ENCODE data around the gene VPS18. TPM values are rescaled to one million over a fixed set of nuclear protein-coding genes. Genes with fewer than 3 reads are reported as not detected.

Gene VPS18
- total and polyA plus RNA-seq, 2 donors (not counting 3 experiments of a cell fraction or from before 2014, with no cell fraction given) = 29.3 to 32.8 TPM

GRCh38 chr15:40846841-40847222 lies 47.4 kb upstream of the VPS18 start:
- Histone ChIP-seq H3K4me1 (ENCODE audit: control insufficient read depth, extremely low read depth, insufficient read depth, low read length) (peaks cover 5% of the 10 kb centered on the region), H3K27me3 (ENCODE audit: control insufficient read depth in 2 of 2, insufficient read depth in 2 of 2, low read length in 2 of 2) (peaks cover 9 to 11% of the 10 kb centered on the region in 2 experiments), H3K27ac (ENCODE audit: insufficient read depth, low read depth, low read length) (no peak overlapping the region), H3K36me3 (ENCODE audit: control insufficient read depth in 2 of 2, extremely low read depth in 1 of 2, insufficient read depth in 2 of 2, low read length in 2 of 2) (no peaks in the 10 kb centered on the region), H3K4me2 (ENCODE audit: insufficient read depth, low read length) (no peak overlapping the region), H3K9me1 (replicated peaks; ENCODE audit: control insufficient read depth, extremely low read depth, insufficient read depth, low read length) (no peaks in the 10 kb centered on the region), H3K79me2 (ENCODE audit: control insufficient read depth, insufficient read depth, low read length) (no peaks in the 10 kb centered on the region), H3K9ac (replicated peaks; ENCODE audit: extremely low read depth, insufficient read depth, low read length) (no peak overlapping the region), H3K9me3 (replicated peaks; ENCODE audit: control insufficient read depth, insufficient read depth, low read length) (no peaks in the 10 kb centered on the region), H3K4me3 (replicated peaks in 1 of 3; ENCODE audit: insufficient read depth in 1 of 3, low read depth in 1 of 3, low read length in 3 of 3) (no peak overlapping the region), H2AFZ (ENCODE audit: low read depth, low read length) (no peak overlapping the region), H4K20me1 (replicated peaks; ENCODE audit: control insufficient read depth, extremely low read depth, insufficient read depth, low read length) (no peaks in the 10 kb centered on the region)
- intact Hi-C loops (cut with micrococcal nuclease) = no loop called here
- no TSS peak for BruUV-seq (replicated peaks)
- ChIA-PET POLR2A (no interaction called here), CTCF (interaction anchor here (0.6 to 2.9 kb wide), 3 partner anchors 11 to 197 kb away, joined by 3 to 28 read pairs (median 3); partner anchors contain the start of gene VPS18)
- no peak for FAIRE-seq
- no peak for TF ChIP-seq GATA2 (IDR thresholded peaks at IDR 0.05; ENCODE audit: insufficient read depth, insufficient read length, low read depth, low read length)
- no peak for TF ChIP-seq POLR2A (IDR thresholded peaks at IDR 0.05; ENCODE audit: low read depth, low read length)
- TF ChIP-seq, protein P1, sequence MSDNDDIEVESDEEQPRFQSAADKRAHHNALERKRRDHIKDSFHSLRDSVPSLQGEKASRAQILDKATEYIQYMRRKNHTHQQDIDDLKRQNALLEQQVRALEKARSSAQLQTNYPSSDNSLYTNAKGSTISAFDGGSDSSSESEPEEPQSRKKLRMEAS (IDR thresholded peaks at IDR 0.05; ENCODE audit: insufficient read depth, insufficient read length) = no peak
- TF ChIP-seq FOS (IDR thresholded peaks at IDR 0.05; ENCODE audit: borderline replicate concordance, insufficient read depth, low read length) = no peak
- TF ChIP-seq MYC (IDR thresholded peaks at IDR 0.05; ENCODE audit: low read depth, low read length) = no peak
- TF ChIP-seq JUN (IDR thresholded peaks at IDR 0.05; ENCODE audit: borderline replicate concordance, insufficient read depth, insufficient read length, low read depth) = no peak
- no peak for TF ChIP-seq EZH2 (IDR thresholded peaks at IDR 0.05; ENCODE audit: borderline replicate concordance, low read depth, low read length, severe bottlenecking)
- TF ChIP-seq, protein P2, sequence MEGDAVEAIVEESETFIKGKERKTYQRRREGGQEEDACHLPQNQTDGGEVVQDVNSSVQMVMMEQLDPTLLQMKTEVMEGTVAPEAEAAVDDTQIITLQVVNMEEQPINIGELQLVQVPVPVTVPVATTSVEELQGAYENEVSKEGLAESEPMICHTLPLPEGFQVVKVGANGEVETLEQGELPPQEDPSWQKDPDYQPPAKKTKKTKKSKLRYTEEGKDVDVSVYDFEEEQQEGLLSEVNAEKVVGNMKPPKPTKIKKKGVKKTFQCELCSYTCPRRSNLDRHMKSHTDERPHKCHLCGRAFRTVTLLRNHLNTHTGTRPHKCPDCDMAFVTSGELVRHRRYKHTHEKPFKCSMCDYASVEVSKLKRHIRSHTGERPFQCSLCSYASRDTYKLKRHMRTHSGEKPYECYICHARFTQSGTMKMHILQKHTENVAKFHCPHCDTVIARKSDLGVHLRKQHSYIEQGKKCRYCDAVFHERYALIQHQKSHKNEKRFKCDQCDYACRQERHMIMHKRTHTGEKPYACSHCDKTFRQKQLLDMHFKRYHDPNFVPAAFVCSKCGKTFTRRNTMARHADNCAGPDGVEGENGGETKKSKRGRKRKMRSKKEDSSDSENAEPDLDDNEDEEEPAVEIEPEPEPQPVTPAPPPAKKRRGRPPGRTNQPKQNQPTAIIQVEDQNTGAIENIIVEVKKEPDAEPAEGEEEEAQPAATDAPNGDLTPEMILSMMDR (IDR thresholded peaks at IDR 0.05; ENCODE audit: extremely low read depth in 1 of 2, insufficient read depth in 1 of 2, low read depth in 1 of 2, low read length in 2 of 2) = no peak
- no peak for TF ChIP-seq POLR2AphosphoS5 (IDR thresholded peaks at IDR 0.05; ENCODE audit: insufficient read depth, low read depth, low read length)
- no peak for DNase-seq (ENCODE audit: low read depth, low spot score)
- dilution Hi-C loops (cut with MboI; ENCODE audit: extremely low pct_ligation_motif_present, low sequenced_read_pairs) = no loop called here

All from endothelial cell of umbilical vein (primary cell).